GM18505 (cell line): ENCODE data around the gene SPINK13.
"Not testable (repeated sequence)": the region's sequence is repeated elsewhere in the genome, so short reads cannot be mapped to it uniquely, and the experiment has no call there.

Experiments used
- ATAC-seq: cut with Tn5 transposase; IDR thresholded peaks from one replicate; pipeline ENCODE4 v1.9.1; 2021; ENCODE audit not compliant: unreplicated experiment
- POLR2A ChIP-seq: IDR thresholded peaks from 4 replicates; pipeline ENCODE4 v1.6.1; 2011; ENCODE audit warnings: borderline replicate concordance; ENCODE audit not compliant: insufficient read depth, insufficient read length; ENCODE audit errors: extremely low read depth

The SPINK13 gene

DNA sequence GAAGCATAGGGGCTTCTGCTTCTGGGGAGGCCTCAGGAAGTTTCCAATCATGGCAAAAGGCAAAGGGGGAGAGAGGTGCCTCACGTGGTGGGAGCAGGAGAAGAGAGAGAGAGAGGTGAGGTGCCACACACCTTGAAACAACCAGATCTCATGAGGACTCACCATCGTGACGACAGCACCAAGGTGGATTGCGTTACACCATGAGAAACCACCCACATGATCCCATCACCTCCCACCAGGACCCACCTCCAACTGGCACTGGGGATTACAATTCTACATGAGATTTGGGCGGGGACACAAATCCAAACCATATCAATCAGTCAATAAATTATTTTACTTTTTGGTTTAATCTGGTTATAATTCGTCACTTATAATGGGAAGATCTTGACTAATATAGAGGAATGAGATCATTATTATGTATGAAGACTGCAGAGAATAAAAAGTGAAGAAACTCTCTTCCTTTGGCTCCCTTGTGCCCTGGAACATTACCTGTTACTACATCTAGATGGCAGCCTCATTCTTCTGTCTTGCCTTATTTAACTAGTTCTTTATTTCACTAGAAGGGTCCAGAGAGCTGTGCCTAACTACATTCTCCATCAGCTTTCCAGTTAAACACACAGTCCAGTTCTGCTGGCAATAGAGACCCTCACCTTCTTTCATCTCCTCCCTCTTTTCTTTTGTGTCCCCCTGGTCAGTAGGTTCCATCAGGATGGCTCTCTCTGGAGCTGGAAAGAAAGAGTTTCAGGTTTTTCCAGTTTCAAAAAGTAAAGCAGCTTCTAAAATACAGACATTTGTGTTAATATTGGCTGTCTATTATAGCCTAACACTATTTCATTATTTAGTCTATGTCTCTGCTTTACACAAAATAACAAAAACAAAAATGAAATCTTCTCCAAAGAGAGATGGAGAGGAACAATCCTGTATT is 21.9 kb downstream of the SPINK13 start:
- TF ChIP-seq POLR2A, result no peak
- no peak for ATAC-seq

DNA sequence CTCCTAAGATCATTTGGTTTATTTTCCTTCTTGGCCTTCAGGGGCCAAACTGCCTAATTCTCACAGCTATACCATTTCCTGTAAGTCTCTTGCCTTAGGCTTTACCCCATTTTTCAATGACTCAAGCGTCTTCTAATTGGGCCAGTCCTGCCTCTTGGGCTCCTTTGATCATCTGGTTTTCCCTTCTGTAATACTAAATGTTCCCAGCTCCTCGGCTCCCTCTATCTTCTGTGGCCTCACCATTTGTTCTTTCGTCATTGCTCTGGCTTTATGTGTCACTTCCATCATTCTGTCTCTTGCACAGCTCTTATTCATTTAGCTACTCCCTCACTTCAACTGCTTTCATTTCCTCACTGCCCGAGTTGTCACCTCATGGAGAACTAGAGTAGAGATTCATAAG is 29.1 kb downstream of the SPINK13 start:
- no peak for ATAC-seq
- TF ChIP-seq POLR2A, result no peak

DNA sequence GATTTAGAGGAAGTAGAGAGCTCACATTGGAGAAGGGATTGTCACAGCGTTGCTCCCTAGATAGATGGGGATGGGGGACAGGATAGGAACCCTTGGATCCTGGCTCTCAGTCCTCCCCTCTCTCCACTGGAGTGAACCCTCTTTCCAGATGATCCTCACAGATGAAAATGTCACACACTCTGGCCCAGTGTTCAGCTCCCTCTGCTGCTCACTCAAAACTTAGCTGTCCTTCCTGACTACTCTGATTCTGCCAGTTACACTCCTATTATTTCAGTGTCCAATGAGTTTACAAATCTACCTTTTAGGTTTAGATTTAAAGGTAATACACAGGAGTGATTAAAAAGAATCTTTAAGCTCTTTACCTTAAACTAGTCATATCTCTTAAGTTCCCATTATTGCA is 37.9 kb downstream of the SPINK13 start:
- TF ChIP-seq POLR2A, result no peak
- no peak for ATAC-seq

GRCh38 chr5:148309019-148309418 is 40.4 kb downstream of the SPINK13 start:
- TF ChIP-seq POLR2A, result no peak
- ATAC-seq, result no peak

GRCh38 chr5:148309746-148310145 is 41.2 kb downstream of the SPINK13 start:
- no peak for TF ChIP-seq POLR2A
- no peak for ATAC-seq

GRCh38 chr5:148311484-148311883 is 42.9 kb downstream of the SPINK13 start:
- no peak for TF ChIP-seq POLR2A
- no peak for ATAC-seq

DNA sequence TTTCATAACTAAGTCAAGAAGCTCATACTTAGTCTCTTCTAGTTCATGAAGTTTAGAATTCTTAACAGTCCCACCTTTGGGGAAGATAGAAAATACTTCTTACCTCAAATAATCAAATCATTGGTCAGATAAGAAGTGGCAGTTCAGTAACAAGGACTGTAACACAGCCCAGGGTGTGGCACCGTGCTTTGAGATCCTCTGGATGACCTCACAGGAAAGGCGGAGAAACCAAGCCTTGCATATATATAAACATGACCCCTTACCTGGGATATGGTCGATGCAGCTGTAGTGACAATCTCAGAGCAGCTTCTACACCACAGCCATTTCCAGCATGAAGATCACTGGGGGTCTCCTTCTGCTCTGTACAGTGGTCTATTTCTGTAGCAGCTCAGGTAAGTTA is 43.6 kb downstream of the SPINK13 start, which contains the start of gene SPINK7:
Gene SPINK7, plus strand, starts transcription at position 271 of the 400 bp plus-strand sequence. Its CDS starts 61 bp downstream, at position 332.
- TF ChIP-seq POLR2A, result no peak
- no peak for ATAC-seq

DNA sequence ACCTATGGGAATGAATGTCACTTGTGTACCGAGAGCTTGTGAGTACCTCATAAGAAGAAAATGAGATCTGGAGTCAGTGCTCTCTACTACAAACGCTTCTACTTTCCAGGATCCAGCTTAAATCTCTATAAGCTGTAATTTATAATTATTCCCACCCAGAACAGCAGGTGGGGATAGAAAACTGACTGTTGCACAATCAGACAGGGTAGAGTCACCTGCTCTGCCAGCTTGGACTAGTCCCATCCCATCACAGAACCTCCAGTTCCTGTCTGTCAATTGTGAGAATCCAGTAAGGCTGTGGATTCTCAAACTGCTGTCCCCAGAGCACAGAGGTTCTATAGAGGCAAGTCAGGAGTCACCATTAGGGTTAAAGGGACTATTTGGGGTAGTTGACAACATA is 45.6 kb downstream of the SPINK13 start:
- no peak for TF ChIP-seq POLR2A
- ATAC-seq, result no peak

DNA sequence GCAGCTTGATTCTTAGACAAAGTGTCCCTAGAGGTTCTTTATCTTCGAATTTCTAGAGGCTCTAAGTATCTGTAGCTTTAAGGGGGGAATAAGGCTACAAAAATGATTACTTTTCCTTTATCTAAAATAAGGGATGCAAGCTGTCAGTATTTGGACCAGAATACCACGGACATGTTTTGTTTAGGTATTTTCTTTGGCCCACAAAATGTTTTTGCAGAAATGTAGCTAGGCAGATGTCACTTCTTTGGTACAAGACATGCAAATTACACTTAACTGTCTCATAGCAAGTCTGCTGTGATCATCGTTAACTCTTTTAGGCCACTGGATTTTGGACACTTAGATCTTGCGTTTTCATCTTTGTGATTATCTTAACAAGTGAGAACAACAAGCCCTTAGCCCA is 46.1 kb downstream of the SPINK13 start:
- no peak for TF ChIP-seq POLR2A
- no peak for ATAC-seq

- not testable (repeated sequence) for ATAC-seq
Measured at GRCh38 chr5:148320011-148320963, 51.7 kb downstream of the SPINK13 start.

GRCh38 chr5:148333262-148333849 is 64.8 kb downstream of the SPINK13 start:
- no peak for TF ChIP-seq POLR2A
- ATAC-seq, result no peak

GRCh38 chr5:148335259-148335658 is 66.7 kb downstream of the SPINK13 start, which contains the start of gene SPINK9:
Gene SPINK9 (plus strand): TSS chr5:148335559. CDS start chr5:148335614, 55 bp downstream.
- no peak for ATAC-seq
- TF ChIP-seq POLR2A, result no peak
